H1 (cell line): ENCODE measurements around the gene DOC2A.

Source experiments
- ASH2L ChIP-seq: fragments of 200-600, 300-600 bp; sonication (generic); IDR thresholded peaks from one replicate; pipeline ENCODE4 v1.7.1; 2017; ENCODE audit warnings: low read length
- CHD1 ChIP-seq: IDR thresholded peaks from 2 replicates; pipeline ENCODE4 v1.6.1; 2012; ENCODE audit warnings: low read depth, low read length, improper control_type of control experiment
- CTCF ChIP-seq, 3 experiments: IDR thresholded peaks; 1 replicate in 2 of 3; 2 replicates in 1 of 3; pipeline versions ENCODE4 v1.5.1 to v1.6.1; 2011; ENCODE audit warnings: low read length in 3 of 3, mild to moderate bottlenecking in 3 of 3, inconsistent platforms in 2 of 3, low read depth in 1 of 3, moderate library complexity in 1 of 3; ENCODE audit not compliant: insufficient read depth in 1 of 3; ENCODE audit errors: control extremely low read depth in 1 of 3
- E2F6 ChIP-seq: IDR thresholded peaks from 2 replicates; pipeline ENCODE4 v1.6.1; 2012; ENCODE audit warnings: inconsistent platforms
- EZH2 ChIP-seq: fragments of 200-600 bp; sonication (generic); IDR thresholded peaks from 2 replicates; pipeline ENCODE4 v1.7.1; 2012; ENCODE audit warnings: low read depth, mild to moderate bottlenecking, moderate library complexity, low read length, inconsistent platforms; ENCODE audit not compliant: severe bottlenecking
- JUND ChIP-seq: IDR thresholded peaks from 2 replicates; pipeline ENCODE4 v1.6.1; 2011; ENCODE audit warnings: mild to moderate bottlenecking, improper control_type of control experiment, low read length
- KDM1A ChIP-seq: fragments of 200-600, 300-600 bp; sonication (generic); IDR thresholded peaks from 2 replicates; pipeline ENCODE4 v1.7.1; 2016; ENCODE audit warnings: mild to moderate bottlenecking, low read length, borderline replicate concordance
- MAX ChIP-seq: IDR thresholded peaks from 2 replicates; pipeline ENCODE4 v1.6.1; 2012; ENCODE audit warnings: inconsistent platforms
- POLR2A ChIP-seq, 2 experiments: IDR thresholded peaks; 1 replicate in 1 of 2; 2 replicates in 1 of 2; pipeline ENCODE4 v1.6.1; 2011; ENCODE audit warnings: low read depth in 2 of 2, low read length in 2 of 2, mild to moderate bottlenecking in 2 of 2; ENCODE audit errors: control extremely low read depth in 1 of 2
- POLR2AphosphoS5 ChIP-seq: IDR thresholded peaks from 2 replicates; pipeline ENCODE4 v1.6.1; 2011; ENCODE audit warnings: low read depth, low read length
- RFX5 ChIP-seq: IDR thresholded peaks from 2 replicates; pipeline ENCODE4 v1.6.1; 2011; ENCODE audit warnings: low read depth, low read length, improper control_type of control experiment, borderline replicate concordance
- RXRA ChIP-seq: IDR thresholded peaks from 2 replicates; pipeline ENCODE4 v1.6.1; 2011; ENCODE audit warnings: low read depth, mild to moderate bottlenecking, low read length, moderate library complexity; ENCODE audit not compliant: insufficient read depth
- SP2 ChIP-seq: IDR thresholded peaks from 2 replicates; pipeline ENCODE4 v1.6.1; 2012; ENCODE audit warnings: mild to moderate bottlenecking, low read length, inconsistent platforms
- TAF1 ChIP-seq: IDR thresholded peaks from 2 replicates; pipeline ENCODE4 v1.6.1; 2011; ENCODE audit warnings: mild to moderate bottlenecking, low read depth, low read length

- no peak for TF ChIP-seq E2F6
- peak in 2 of 3 experiments; percentile 1 to 41; a peak in 2 of 4 replicates for TF ChIP-seq CTCF (IDR thresholded peaks at IDR 0.05; ENCODE audit: control extremely low read depth in 1 of 3, insufficient read depth in 1 of 3, low read depth in 1 of 3, low read length in 3 of 3)
- TF ChIP-seq MAX: no peak
- no peak for TF ChIP-seq POLR2A (IDR thresholded peaks at IDR 0.05; ENCODE audit: control extremely low read depth in 1 of 2, low read depth in 2 of 2, low read length in 2 of 2)
- no peak for TF ChIP-seq KDM1A
- TF ChIP-seq JUND: no peak
- no peak for TF ChIP-seq RFX5
- TF ChIP-seq SP2: no peak
- no peak for TF ChIP-seq RXRA
- TF ChIP-seq TAF1: no peak
- TF ChIP-seq ASH2L: no peak
- TF ChIP-seq POLR2AphosphoS5: no peak
- no peak for TF ChIP-seq EZH2
- TF ChIP-seq CHD1: no peak
These were observed 31.0 kb upstream of the DOC2A start for GRCh38 chr16:30041841-30042240.
